ENCODE measurements around the gene NAXD.

- TF ChIP-seq CTCF (IDR thresholded peaks at IDR 0.05), result no peak
- TF ChIP-seq POLR2A (IDR thresholded peaks at IDR 0.05), result no peak
These were observed 28.6 kb downstream of the NAXD start for GRCh38 chr13:110643768-110644421.

Data from vagina (tissue), 2 donors.